Kidney (tissue), 14 donors: Measurements from ENCODE around the gene FAM3C. TPM values are rescaled to one million over a fixed set of nuclear protein-coding genes. Genes with fewer than 3 reads are reported as not detected.

Experiments used
- DNase-seq, 5 donors: peaks; one replicate each; pipeline ENCODE4 v3.0.0-alpha.2; 2013 to 2020
- FAIRE-seq: peaks from 2 replicates; lab custom pipeline; 2012; peaks lifted over from hg19 to GRCh38; lab: Jason Lieb, UNC
- H3K27ac ChIP-seq, 2 donors: one replicate each; pipeline ENCODE4 v1.7.0; 2013; ENCODE audit warnings: low read depth in 2 of 2, low read length in 2 of 2, inconsistent platforms in 1 of 2
- H3K27me3 ChIP-seq: one replicate; pipeline ENCODE4 v1.7.1; 2013; ENCODE audit warnings: low read length, inconsistent platforms; ENCODE audit not compliant: control insufficient read depth, insufficient read depth
- H3K36me3 ChIP-seq, 3 donors: one replicate each; pipeline versions ENCODE4 v1.7.0 to v1.7.1; 2013; ENCODE audit warnings: low read length in 3 of 3, control low read depth in 1 of 3, inconsistent platforms in 1 of 3; ENCODE audit not compliant: insufficient read depth in 3 of 3, control insufficient read depth in 2 of 3
- H3K4me1 ChIP-seq, 3 donors: one replicate each; pipeline versions ENCODE4 v1.7.0 to v1.7.1; 2013; ENCODE audit warnings: low read length in 3 of 3, inconsistent platforms in 1 of 3, low read depth in 1 of 3; ENCODE audit not compliant: control insufficient read depth in 2 of 3, insufficient read depth in 2 of 3
- H3K4me3 ChIP-seq, 3 donors: one replicate each; pipeline versions ENCODE4 v1.7.0 to v1.8.1; 2013; ENCODE audit warnings: low read length in 3 of 3, control low read depth in 1 of 3, inconsistent platforms in 1 of 3
- H3K9ac ChIP-seq, 3 donors: one replicate each; pipeline versions ENCODE4 v1.7.0 to v1.7.1; 2013; ENCODE audit warnings: low read length in 3 of 3, control low read depth in 1 of 3, inconsistent platforms in 1 of 3
- H3K9me3 ChIP-seq, 3 donors: one replicate each; pipeline versions ENCODE4 v1.7.0 to v1.7.1; 2013; ENCODE audit warnings: low read length in 3 of 3, control low read depth in 1 of 3, inconsistent platforms in 1 of 3; ENCODE audit not compliant: control insufficient read depth in 2 of 3, insufficient read depth in 1 of 3
- CTCF ChIP-seq: IDR thresholded peaks from 3 replicates; pipeline ENCODE4 v1.5.1; 2012; ENCODE audit warnings: mild to moderate bottlenecking, moderate library complexity, borderline replicate concordance; ENCODE audit not compliant: insufficient read depth; ENCODE audit errors: extremely low read depth
- intact Hi-C: fragments of 100-400 bp; cut with DNase I; formaldehyde crosslinking; loops from one replicate; pipeline ENCODE4 v1.11.1; 2022
- polyA plus RNA-seq: library from polyadenylated mRNA; stranded (reverse); fragments of 350-450 nt; fragmentation: Illumina TruSeq; extraction: RNeasy Lipid Tissue Mini Kit (QIAGEN cat#74804); gene quantifications from one replicate; pipeline ENCODE4 v1.2.3, GENCODE V29; 2014; ENCODE audit warnings: low read depth, low replicate concordance; ENCODE audit not compliant: insufficient read depth
- total RNA-seq: library from RNA; stranded (reverse); fragmentation: NEBNext Ultra II Directional; extraction: Animal tissue kit (Norgen Biotek cat#: 25700); gene quantifications from one replicate; pipeline ENCODE4 v1.2.1, GENCODE V29; 2021
- donor health status: control.
- donor health status: control.
- donor health status: control.
- donor health status: control.
- donor health status: control.
- donor health status: DM: yes; HTN: yes; CAD: no.
- donor health status: Normal renal cell carcinoma (clear cell type).

Gene FAM3C
- total and polyA plus RNA-seq, 2 donors from 2014 or later, result 49.5 to 82.6 TPM

GRCh38 chr7:121369462-121369861 is 26.6 kb downstream of the FAM3C start:
- Histone ChIP-seq H3K4me1 (peaks cover 0 to 4% (median 0%) of the 10 kb centered on the region in 3 donors), H3K9ac (no peak overlapping the region), H3K4me3 (no peak overlapping the region), H3K27ac (no peak overlapping the region), H3K27me3 (no peaks in the 10 kb centered on the region), H3K36me3 (peaks cover 0 to 3% (median 0%) of the 10 kb centered on the region in 3 donors), H3K9me3 (no peaks in the 10 kb centered on the region)
- DNase-seq (peak in 1 of 5 donors; percentile 29), FAIRE-seq (no peak)
- TF ChIP-seq CTCF, result no peak
- intact Hi-C loops, result loop anchor here (5.0 kb wide), 1 partner anchor 188 kb away; no protein-coding TSS in a partner anchor

- DNase-seq, result peak in 2 of 5 donors; percentile 38 to 51
- peak; percentile 70 for TF ChIP-seq CTCF
- intact Hi-C loops, result loop anchor here (5.0 kb wide), 1 partner anchor 190 kb away; no protein-coding TSS in a partner anchor
Observed at GRCh38 chr7:121366852-121367431, 29.2 kb downstream of the FAM3C start.

GRCh38 chr7:121360564-121360963 is 35.5 kb downstream of the FAM3C start:
- H3K4me1 ChIP-seq, result no peaks in the 10 kb centered on the region
- TF ChIP-seq CTCF, result no peak
- intact Hi-C loops, result no loop called here
- H3K4me3 ChIP-seq, result no peak overlapping the region
- no peak overlapping the region for H3K9ac ChIP-seq
- H3K27me3 ChIP-seq, result no peaks in the 10 kb centered on the region
- peaks cover 5 to 29% (median 10%) of the 10 kb centered on the region in 3 donors for H3K36me3 ChIP-seq
- FAIRE-seq (no peak), DNase-seq (no peak)
- H3K9me3 ChIP-seq, result no peaks in the 10 kb centered on the region
- H3K27ac ChIP-seq, result no peak overlapping the region

More at GRCh38 chr7:121366852-121367431, 29.2 kb downstream of the FAM3C start:
- H3K27ac ChIP-seq, result no peak overlapping the region
- no peaks in the 10 kb centered on the region for H3K9me3 ChIP-seq
- peaks cover 0 to 4% (median 0%) of the 10 kb centered on the region in 3 donors for H3K4me1 ChIP-seq
- peaks cover 0 to 6% (median 0%) of the 10 kb centered on the region in 3 donors for H3K36me3 ChIP-seq
- no peak overlapping the region for H3K9ac ChIP-seq
- no peak overlapping the region for H3K4me3 ChIP-seq
- H3K27me3 ChIP-seq, result no peaks in the 10 kb centered on the region
- peak; percentile 91 for FAIRE-seq
